Mesothelial cell of epicardium (in vitro differentiated cells): Measurements from ENCODE around the gene GALNT2. TPM values are rescaled to one million over a fixed set of nuclear protein-coding genes. Genes with fewer than 3 reads are reported as not detected.

Experiments
- DNase-seq, 2 experiments: peaks; one replicate each; pipeline ENCODE4 v3.0.0; 2021; ENCODE audit warnings: low spot score in 2 of 2; ENCODE audit not compliant: unreplicated experiment in 2 of 2
- H3K27ac Mint-ChIP-seq: 2 replicates; pipeline ENCODE4 v1.8.0; 2021; ENCODE audit warnings: mixed read lengths
- H3K27me3 Mint-ChIP-seq: 2 replicates; pipeline ENCODE4 v1.8.0; 2021; ENCODE audit warnings: low read depth, mixed read lengths
- H3K36me3 Mint-ChIP-seq: 2 replicates; pipeline ENCODE4 v1.8.0; 2021; ENCODE audit warnings: mixed read lengths
- H3K4me1 Mint-ChIP-seq: 2 replicates; pipeline ENCODE4 v1.8.0; 2021; ENCODE audit warnings: mixed read lengths
- H3K4me3 Mint-ChIP-seq: 2 replicates; pipeline ENCODE4 v1.8.0; 2021; ENCODE audit warnings: mild to moderate bottlenecking, moderate library complexity, mixed read lengths
- H3K9me3 Mint-ChIP-seq: 2 replicates; pipeline ENCODE4 v1.8.0; 2021; ENCODE audit warnings: mixed read lengths
- CTCF ChIP-seq: fragments of 200-600 bp; sonication (generic); IDR thresholded peaks from one replicate; pipeline ENCODE4 v1.5.0; 2021; ENCODE audit warnings: antibody characterized with exemption; ENCODE audit not compliant: unreplicated experiment
- total RNA-seq: library from RNA; stranded (reverse); gene quantifications from 3 replicates; pipeline ENCODE4 v1.2.1, GENCODE V29; 2021

Gene GALNT2
- total RNA-seq, 1 donor from 2014 or later, result 48.3 TPM

GRCh38 chr1:230052018-230052417, 15.0 kb upstream of the GALNT2 start:
- Mint-ChIP-seq H3K4me3 (no peak overlapping the region), H3K27ac (no peak overlapping the region), H3K27me3 (peaks cover 28% of the 10 kb centered on the region), H3K36me3 (no peaks in the 10 kb centered on the region), H3K4me1 (peaks cover 2% of the 10 kb centered on the region), H3K9me3 (no peaks in the 10 kb centered on the region)
- no peak for TF ChIP-seq CTCF
- no peak for DNase-seq

- TF ChIP-seq CTCF, result no peak
- Mint-ChIP-seq H3K4me3 (no peak overlapping the region), H3K27ac (no peak overlapping the region)
Observed at GRCh38 chr1:230052665-230053064, 14.4 kb upstream of the GALNT2 start.

GRCh38 chr1:230054092-230054749, 12.8 kb upstream of the GALNT2 start:
- Mint-ChIP-seq H3K9me3 (no peaks in the 10 kb centered on the region), H3K4me3 (no peak overlapping the region), H3K4me1 (no peaks in the 10 kb centered on the region), H3K27me3 (peaks cover 29% of the 10 kb centered on the region), H3K27ac (no peak overlapping the region), H3K36me3 (no peaks in the 10 kb centered on the region)
- DNase-seq, result no peak
- TF ChIP-seq CTCF, result no peak

More at GRCh38 chr1:230052665-230053064, 14.4 kb upstream of the GALNT2 start:
- Mint-ChIP-seq H3K27me3 (peaks cover 31% of the 10 kb centered on the region), H3K36me3 (no peaks in the 10 kb centered on the region), H3K4me1 (no peaks in the 10 kb centered on the region), H3K9me3 (no peaks in the 10 kb centered on the region)
- no peak for DNase-seq

- no peak for TF ChIP-seq CTCF
Observed at GRCh38 chr1:230056098-230056497, 10.9 kb upstream of the GALNT2 start.

GRCh38 chr1:230057100-230057499, 9.9 kb upstream of the GALNT2 start:
- H3K27ac Mint-ChIP-seq, result no peak overlapping the region
- H3K27me3 Mint-ChIP-seq, result peaks cover 18% of the 10 kb centered on the region
- peaks cover 17% of the 10 kb centered on the region for H3K9me3 Mint-ChIP-seq
- H3K4me1 Mint-ChIP-seq, result no peaks in the 10 kb centered on the region
- DNase-seq, result no peak
- no peak for TF ChIP-seq CTCF
- H3K4me3 Mint-ChIP-seq, result no peak overlapping the region
- no peaks in the 10 kb centered on the region for H3K36me3 Mint-ChIP-seq

More at GRCh38 chr1:230056098-230056497, 10.9 kb upstream of the GALNT2 start:
- H3K27me3 Mint-ChIP-seq, result peaks cover 24% of the 10 kb centered on the region
- H3K4me1 Mint-ChIP-seq, result no peaks in the 10 kb centered on the region
- peaks cover 8% of the 10 kb centered on the region for H3K9me3 Mint-ChIP-seq
- no peak for DNase-seq
- H3K36me3 Mint-ChIP-seq, result no peaks in the 10 kb centered on the region
- no peak overlapping the region for H3K27ac Mint-ChIP-seq
- no peak overlapping the region for H3K4me3 Mint-ChIP-seq
